ENCODE measurements around the gene DYNLT2.

DNA sequence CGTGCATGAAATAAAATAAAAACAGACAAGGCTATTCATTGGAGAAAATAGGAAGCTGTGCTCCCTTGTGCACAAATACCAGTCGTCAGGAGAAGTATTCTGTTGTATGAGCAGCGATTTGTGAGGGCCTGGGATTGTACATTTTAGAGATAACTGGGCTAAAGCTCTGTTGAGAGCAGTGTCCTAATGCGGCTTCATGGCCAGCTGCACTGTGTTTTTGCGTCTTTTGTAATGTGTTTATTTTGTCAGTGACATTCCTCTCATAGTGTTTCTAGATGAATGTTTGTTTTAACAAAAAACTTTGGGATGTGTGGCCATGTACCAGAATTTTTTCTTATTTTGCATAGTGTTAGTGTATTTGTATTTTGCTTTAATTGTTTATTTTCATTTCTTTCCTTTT is 14.9 kb upstream of the DYNLT2 start:
- no peak for TF ChIP-seq POLR2AphosphoS5 (IDR thresholded peaks at IDR 0.05; ENCODE audit: low read depth, low read length)
- no peak for TF ChIP-seq CTCF (IDR thresholded peaks at IDR 0.05)
- TF ChIP-seq, protein P1, sequence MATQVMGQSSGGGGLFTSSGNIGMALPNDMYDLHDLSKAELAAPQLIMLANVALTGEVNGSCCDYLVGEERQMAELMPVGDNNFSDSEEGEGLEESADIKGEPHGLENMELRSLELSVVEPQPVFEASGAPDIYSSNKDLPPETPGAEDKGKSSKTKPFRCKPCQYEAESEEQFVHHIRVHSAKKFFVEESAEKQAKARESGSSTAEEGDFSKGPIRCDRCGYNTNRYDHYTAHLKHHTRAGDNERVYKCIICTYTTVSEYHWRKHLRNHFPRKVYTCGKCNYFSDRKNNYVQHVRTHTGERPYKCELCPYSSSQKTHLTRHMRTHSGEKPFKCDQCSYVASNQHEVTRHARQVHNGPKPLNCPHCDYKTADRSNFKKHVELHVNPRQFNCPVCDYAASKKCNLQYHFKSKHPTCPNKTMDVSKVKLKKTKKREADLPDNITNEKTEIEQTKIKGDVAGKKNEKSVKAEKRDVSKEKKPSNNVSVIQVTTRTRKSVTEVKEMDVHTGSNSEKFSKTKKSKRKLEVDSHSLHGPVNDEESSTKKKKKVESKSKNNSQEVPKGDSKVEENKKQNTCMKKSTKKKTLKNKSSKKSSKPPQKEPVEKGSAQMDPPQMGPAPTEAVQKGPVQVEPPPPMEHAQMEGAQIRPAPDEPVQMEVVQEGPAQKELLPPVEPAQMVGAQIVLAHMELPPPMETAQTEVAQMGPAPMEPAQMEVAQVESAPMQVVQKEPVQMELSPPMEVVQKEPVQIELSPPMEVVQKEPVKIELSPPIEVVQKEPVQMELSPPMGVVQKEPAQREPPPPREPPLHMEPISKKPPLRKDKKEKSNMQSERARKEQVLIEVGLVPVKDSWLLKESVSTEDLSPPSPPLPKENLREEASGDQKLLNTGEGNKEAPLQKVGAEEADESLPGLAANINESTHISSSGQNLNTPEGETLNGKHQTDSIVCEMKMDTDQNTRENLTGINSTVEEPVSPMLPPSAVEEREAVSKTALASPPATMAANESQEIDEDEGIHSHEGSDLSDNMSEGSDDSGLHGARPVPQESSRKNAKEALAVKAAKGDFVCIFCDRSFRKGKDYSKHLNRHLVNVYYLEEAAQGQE (IDR thresholded peaks at IDR 0.05; ENCODE audit: insufficient read depth in 1 of 2, low read depth in 2 of 2, low read length in 1 of 2) = no peak

Data from Panc1 (cell line).